ENCODE measurements around the gene ADK. TPM values are rescaled to one million over a fixed set of nuclear protein-coding genes. Genes with fewer than 3 reads are reported as not detected.
"Not testable (repeated sequence)": the region's sequence is repeated elsewhere in the genome, so short reads cannot be mapped to it uniquely, and the experiment has no call there.

Gene ADK
- total and polyA plus RNA-seq, 7 experiments from 2014 or later: 20.7 to 43.8 (median 25.3) TPM

GRCh38 chr10:74137992-74138391 is 13.0 kb upstream of the ADK start:
- H3K4me1 ChIP-seq (ENCODE audit: control insufficient read depth in 2 of 2, insufficient read depth in 2 of 2, low read length in 2 of 2): no peaks in the 10 kb centered on the region
- no peak overlapping the region for H3K27ac ChIP-seq (ENCODE audit: low read depth, low read length)
- intact Hi-C loops (cut with micrococcal nuclease): no loop called here
- Mint-ChIP-seq H3K9me3 (no peaks in the 10 kb centered on the region), H3K4me3 (no peak overlapping the region), H3K36me3 (peaks cover 4 to 40% (median 24%) of the 10 kb centered on the region in 5 donors), H3K27me3 (no peaks in the 10 kb centered on the region), H3K27ac (no peak overlapping the region), H3K4me1 (peaks cover 3 to 25% (median 8%) of the 10 kb centered on the region in 7 donors)
- H3K4me3 ChIP-seq (ENCODE audit: low read length): no peak overlapping the region
- H3K27me3 ChIP-seq (ENCODE audit: control insufficient read depth in 2 of 2, insufficient read depth in 2 of 2, low read length in 2 of 2): no peaks in the 10 kb centered on the region
- ChIA-PET CTCF (interaction anchor here (1.1 to 1.8 kb wide), 4 partner anchors 10 to 97 kb away, joined by 3 to 7 read pairs (median 4); no protein-coding TSS in a partner anchor), POLR2A (no interaction called here)
- ATAC-seq (no peak), DNase-seq (peak in 1 of 9 donors; percentile 4)
- no peaks in the 10 kb centered on the region for H3K9me3 ChIP-seq (ENCODE audit: control insufficient read depth in 2 of 3, low read length in 3 of 3)
- peaks cover 25 to 37% (median 30%) of the 10 kb centered on the region in 3 experiments for H3K36me3 ChIP-seq (ENCODE audit: control insufficient read depth in 2 of 3, insufficient read depth in 3 of 3, low read length in 3 of 3)

- CTCF ChIA-PET: interaction anchor here (1.1 to 1.8 kb wide), 5 partner anchors 9 to 97 kb away, joined by 3 to 7 read pairs (median 4); no protein-coding TSS in a partner anchor
- POLR2A ChIA-PET; H3K9me3 Mint-ChIP-seq; H3K9me3 ChIP-seq (ENCODE audit: control insufficient read depth in 2 of 3, low read length in 3 of 3); H3K27me3 Mint-ChIP-seq; H3K27me3 ChIP-seq (ENCODE audit: control insufficient read depth in 2 of 2, insufficient read depth in 2 of 2, low read length in 2 of 2); H3K4me3 Mint-ChIP-seq; H3K4me3 ChIP-seq (ENCODE audit: low read length); DNase-seq; ATAC-seq; intact Hi-C loops (cut with micrococcal nuclease); H3K27ac ChIP-seq (ENCODE audit: low read depth, low read length); H3K27ac Mint-ChIP-seq; H3K4me1 ChIP-seq (ENCODE audit: control insufficient read depth in 2 of 2, insufficient read depth in 2 of 2, low read length in 2 of 2): not testable (repeated sequence)
- Mint-ChIP-seq H3K36me3 (peaks cover 4 to 39% (median 23%) of the 10 kb centered on the region in 5 donors), H3K4me1 (peaks cover 3 to 25% (median 8%) of the 10 kb centered on the region in 7 donors)
- H3K36me3 ChIP-seq (ENCODE audit: control insufficient read depth in 2 of 3, insufficient read depth in 3 of 3, low read length in 3 of 3): peaks cover 25 to 31% (median 30%) of the 10 kb centered on the region in 3 experiments
Measured at GRCh38 chr10:74138596-74138995, 12.4 kb upstream of the ADK start.

DNA sequence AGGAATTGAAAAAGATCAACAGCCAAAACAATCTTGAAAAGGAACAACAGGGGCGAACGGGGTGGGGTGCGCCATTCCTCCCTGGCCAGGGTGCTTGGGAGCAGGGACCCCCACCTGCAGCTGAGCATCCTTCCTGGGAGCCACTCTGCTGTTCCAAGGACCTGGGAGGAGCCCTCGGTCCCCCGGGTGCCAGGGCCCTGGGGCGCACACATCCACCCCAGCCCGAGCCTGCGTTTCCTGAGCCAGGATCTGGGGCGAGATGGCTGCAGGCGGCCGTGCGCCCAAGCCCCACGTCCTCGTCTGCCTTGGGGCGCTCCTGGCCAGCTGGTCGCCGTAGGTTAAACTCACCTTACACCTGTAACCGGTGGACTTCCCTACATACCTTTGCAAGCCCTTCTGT is 11.0 kb upstream of the ADK start:
- Mint-ChIP-seq H3K4me1 (peaks cover 3 to 27% (median 11%) of the 10 kb centered on the region in 7 donors), H3K27ac (no peak overlapping the region), H3K4me3 (no peak overlapping the region), H3K9me3 (no peaks in the 10 kb centered on the region), H3K27me3 (no peaks in the 10 kb centered on the region), H3K36me3 (peaks cover 3 to 30% (median 18%) of the 10 kb centered on the region in 5 donors)
- CTCF ChIA-PET: interaction anchor here (1.2 kb wide), 1 partner anchor 74 kb away, joined by 3 read pairs; no protein-coding TSS in a partner anchor
- DNase-seq: no peak
- peaks cover 20 to 24% (median 20%) of the 10 kb centered on the region in 3 experiments for H3K36me3 ChIP-seq (ENCODE audit: control insufficient read depth in 2 of 3, insufficient read depth in 3 of 3, low read length in 3 of 3)
- no peaks in the 10 kb centered on the region for H3K4me1 ChIP-seq (ENCODE audit: control insufficient read depth in 2 of 2, insufficient read depth in 2 of 2, low read length in 2 of 2)
- ATAC-seq: no peak
- POLR2A ChIA-PET: no interaction called here
- no peaks in the 10 kb centered on the region for H3K9me3 ChIP-seq (ENCODE audit: control insufficient read depth in 2 of 3, low read length in 3 of 3)
- no peak overlapping the region for H3K4me3 ChIP-seq (ENCODE audit: low read length)
- no peak overlapping the region for H3K27ac ChIP-seq (ENCODE audit: low read depth, low read length)
- intact Hi-C loops (cut with micrococcal nuclease): no loop called here
- H3K27me3 ChIP-seq (ENCODE audit: control insufficient read depth in 2 of 2, insufficient read depth in 2 of 2, low read length in 2 of 2): no peaks in the 10 kb centered on the region

DNA sequence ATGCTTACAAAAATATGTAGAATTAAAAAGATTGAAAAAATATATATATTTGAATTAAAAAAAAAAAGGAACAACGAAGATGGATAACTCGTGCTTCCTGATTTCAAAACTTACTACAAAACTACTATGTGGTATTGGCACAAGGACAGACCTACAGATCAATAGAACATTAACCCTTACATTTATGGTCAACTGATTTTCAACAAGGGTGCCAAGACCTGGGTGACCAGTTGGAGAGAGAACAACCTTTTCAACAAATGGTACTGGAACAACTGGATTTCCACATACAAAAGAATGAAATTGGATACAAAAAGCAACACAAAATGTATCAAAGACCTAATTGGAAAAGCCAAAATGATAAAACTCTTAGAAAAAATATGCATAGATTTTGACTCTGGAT is 10.5 kb upstream of the ADK start:
- H3K4me1 ChIP-seq (ENCODE audit: control insufficient read depth in 2 of 2, insufficient read depth in 2 of 2, low read length in 2 of 2): no peaks in the 10 kb centered on the region
- peaks cover 6 to 33% (median 14%) of the 10 kb centered on the region in 7 donors for H3K4me1 Mint-ChIP-seq
- no peaks in the 10 kb centered on the region for H3K27me3 Mint-ChIP-seq
- peaks cover 19 to 21% (median 20%) of the 10 kb centered on the region in 3 experiments for H3K36me3 ChIP-seq (ENCODE audit: control insufficient read depth in 2 of 3, insufficient read depth in 3 of 3, low read length in 3 of 3)
- H3K27ac ChIP-seq (ENCODE audit: low read depth, low read length): no peak overlapping the region
- no peak for DNase-seq
- H3K4me3 Mint-ChIP-seq: no peak overlapping the region
- H3K36me3 Mint-ChIP-seq: peaks cover 0 to 28% (median 15%) of the 10 kb centered on the region in 5 donors
- no peak overlapping the region for H3K4me3 ChIP-seq (ENCODE audit: low read length)
- no peaks in the 10 kb centered on the region for H3K9me3 ChIP-seq (ENCODE audit: control insufficient read depth in 2 of 3, low read length in 3 of 3)
- POLR2A ChIA-PET: no interaction called here
- H3K27me3 ChIP-seq (ENCODE audit: control insufficient read depth in 2 of 2, insufficient read depth in 2 of 2, low read length in 2 of 2): no peaks in the 10 kb centered on the region
- peak overlapping the region in 2 of 9 donors; percentile 37 to 48 for H3K27ac Mint-ChIP-seq
- intact Hi-C loops (cut with micrococcal nuclease): no loop called here
- CTCF ChIA-PET: no interaction called here
- no peak for ATAC-seq
- no peaks in the 10 kb centered on the region for H3K9me3 Mint-ChIP-seq

DNA sequence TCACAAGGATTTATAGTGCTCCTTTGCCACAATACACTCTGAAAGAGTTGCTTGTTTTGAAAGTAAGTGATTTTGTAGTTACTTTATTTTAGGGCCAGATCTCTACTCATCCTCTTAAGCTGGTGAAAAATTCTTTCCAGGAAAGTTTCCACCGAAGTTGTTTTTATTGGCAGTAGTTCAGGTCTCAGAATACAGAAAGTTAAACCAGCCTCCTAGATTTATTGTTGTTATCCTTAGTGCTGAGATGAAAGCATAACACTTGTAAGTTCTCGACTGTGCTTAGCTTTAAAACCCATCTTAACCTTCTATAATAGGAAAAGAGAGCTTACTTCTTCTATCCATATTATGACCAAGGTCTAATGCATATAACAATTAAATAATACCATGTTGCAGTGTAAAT is 5.9 kb upstream of the ADK start:
- POLR2A ChIA-PET: interaction anchor here (0.7 kb wide), 1 partner anchor 69 kb away, joined by 3 read pairs; no protein-coding TSS in a partner anchor
- peaks cover 24 to 53% (median 42%) of the 10 kb centered on the region in 7 donors for H3K4me1 Mint-ChIP-seq

GRCh38 chr10:74146980-74147379 is 4.0 kb upstream of the ADK start:
- CTCF ChIA-PET: interaction anchor here (1.5 kb wide), 2 partner anchors 9 to 66 kb away, joined by 4 to 5 read pairs; no protein-coding TSS in a partner anchor
- H3K4me3 ChIP-seq (ENCODE audit: low read length); ATAC-seq; H3K27me3 Mint-ChIP-seq; H3K27ac ChIP-seq (ENCODE audit: low read depth, low read length); H3K27ac Mint-ChIP-seq; intact Hi-C loops (cut with micrococcal nuclease); H3K27me3 ChIP-seq (ENCODE audit: control insufficient read depth in 2 of 2, insufficient read depth in 2 of 2, low read length in 2 of 2); H3K9me3 ChIP-seq (ENCODE audit: control insufficient read depth in 2 of 3, low read length in 3 of 3); DNase-seq; H3K9me3 Mint-ChIP-seq: not testable (repeated sequence)
- H3K36me3 ChIP-seq (ENCODE audit: control insufficient read depth in 2 of 3, insufficient read depth in 3 of 3, low read length in 3 of 3): peaks cover 0 to 11% (median 0%) of the 10 kb centered on the region in 3 experiments
- H3K4me1 Mint-ChIP-seq: peaks cover 21 to 48% (median 43%) of the 10 kb centered on the region in 7 donors
- peak overlapping the region in 1 of 10 donors; percentile 11 for H3K4me3 Mint-ChIP-seq
- peaks cover 1 to 20% (median 6%) of the 10 kb centered on the region in 5 donors for H3K36me3 Mint-ChIP-seq
- POLR2A ChIA-PET: interaction anchor here (1.6 kb wide), 1 partner anchor 29 kb away, joined by 5 read pairs; no protein-coding TSS in a partner anchor
- H3K4me1 ChIP-seq (ENCODE audit: control insufficient read depth in 2 of 2, insufficient read depth in 2 of 2, low read length in 2 of 2): peaks cover 13 to 18% of the 10 kb centered on the region in 2 donors

More for the DNA sequence above, 5.9 kb upstream of the ADK start:
- ATAC-seq: no peak
- Mint-ChIP-seq H3K27me3 (no peaks in the 10 kb centered on the region), H3K36me3 (peaks cover 3 to 24% (median 6%) of the 10 kb centered on the region in 5 donors), H3K9me3 (no peaks in the 10 kb centered on the region), H3K27ac (no peak overlapping the region), H3K4me3 (no peak overlapping the region)
- Histone ChIP-seq H3K36me3 (ENCODE audit: control insufficient read depth in 2 of 3, insufficient read depth in 3 of 3, low read length in 3 of 3) (peaks cover 0 to under 1% (median 0%) of the 10 kb centered on the region in 3 experiments), H3K27me3 (ENCODE audit: control insufficient read depth in 2 of 2, insufficient read depth in 2 of 2, low read length in 2 of 2) (no peaks in the 10 kb centered on the region), H3K9me3 (ENCODE audit: control insufficient read depth in 2 of 3, low read length in 3 of 3) (no peaks in the 10 kb centered on the region), H3K27ac (ENCODE audit: low read depth, low read length) (no peak overlapping the region), H3K4me3 (ENCODE audit: low read length) (no peak overlapping the region), H3K4me1 (ENCODE audit: control insufficient read depth in 2 of 2, insufficient read depth in 2 of 2, low read length in 2 of 2) (peaks cover 10 to 15% of the 10 kb centered on the region in 2 donors)
- intact Hi-C loops (cut with micrococcal nuclease): no loop called here
- DNase-seq: no peak
- CTCF ChIA-PET: interaction anchor here (0.6 to 1.4 kb wide), 3 partner anchors 69 to 1090 kb away, joined by 3 to 4 read pairs (median 3); no protein-coding TSS in a partner anchor
